ENCODE measurements around the gene ARHGAP32.

ARHGAP32 gene

GRCh38 chr11:129089279-129089678, 102.8 kb downstream of the ARHGAP32 start:
- TF ChIP-seq, protein P1, sequence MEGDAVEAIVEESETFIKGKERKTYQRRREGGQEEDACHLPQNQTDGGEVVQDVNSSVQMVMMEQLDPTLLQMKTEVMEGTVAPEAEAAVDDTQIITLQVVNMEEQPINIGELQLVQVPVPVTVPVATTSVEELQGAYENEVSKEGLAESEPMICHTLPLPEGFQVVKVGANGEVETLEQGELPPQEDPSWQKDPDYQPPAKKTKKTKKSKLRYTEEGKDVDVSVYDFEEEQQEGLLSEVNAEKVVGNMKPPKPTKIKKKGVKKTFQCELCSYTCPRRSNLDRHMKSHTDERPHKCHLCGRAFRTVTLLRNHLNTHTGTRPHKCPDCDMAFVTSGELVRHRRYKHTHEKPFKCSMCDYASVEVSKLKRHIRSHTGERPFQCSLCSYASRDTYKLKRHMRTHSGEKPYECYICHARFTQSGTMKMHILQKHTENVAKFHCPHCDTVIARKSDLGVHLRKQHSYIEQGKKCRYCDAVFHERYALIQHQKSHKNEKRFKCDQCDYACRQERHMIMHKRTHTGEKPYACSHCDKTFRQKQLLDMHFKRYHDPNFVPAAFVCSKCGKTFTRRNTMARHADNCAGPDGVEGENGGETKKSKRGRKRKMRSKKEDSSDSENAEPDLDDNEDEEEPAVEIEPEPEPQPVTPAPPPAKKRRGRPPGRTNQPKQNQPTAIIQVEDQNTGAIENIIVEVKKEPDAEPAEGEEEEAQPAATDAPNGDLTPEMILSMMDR (IDR thresholded peaks at IDR 0.05), result no peak
- no peak overlapping the region for H3K27ac ChIP-seq
- no peak for DNase-seq (ENCODE audit: low spot score)
- no peak overlapping the region for H3K4me3 ChIP-seq

GRCh38 chr11:129086976-129087375, 105.1 kb downstream of the ARHGAP32 start:
- no peak overlapping the region for H3K27ac ChIP-seq
- no peak overlapping the region for H3K4me3 ChIP-seq
- TF ChIP-seq, protein P1 (IDR thresholded peaks at IDR 0.05), result no peak
- DNase-seq (ENCODE audit: low spot score), result no peak

DNA sequence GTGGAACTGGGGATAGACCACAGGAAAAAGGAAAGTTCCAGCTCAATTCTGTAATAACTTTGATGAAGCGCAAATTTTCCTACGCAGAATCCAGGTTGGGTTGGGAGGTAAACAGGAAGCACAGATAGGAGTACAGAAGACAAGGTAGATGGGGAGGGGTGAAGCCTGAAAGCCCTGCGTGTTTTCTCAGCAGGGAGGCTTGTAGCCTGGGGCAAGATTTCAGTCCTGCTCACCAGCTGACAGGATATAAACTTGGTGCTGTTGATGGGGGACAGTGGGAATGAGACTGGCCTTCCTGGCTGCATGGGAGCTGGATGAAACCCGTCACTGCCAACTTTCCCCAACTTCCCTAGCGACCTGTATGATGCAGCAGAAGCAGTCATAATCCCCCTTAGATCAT, 114.9 kb downstream of the ARHGAP32 start:
- no peak for DNase-seq (ENCODE audit: low spot score)
- Histone ChIP-seq H3K27ac (no peak overlapping the region), H3K4me3 (no peak overlapping the region)
- TF ChIP-seq, protein P1 (IDR thresholded peaks at IDR 0.05), result no peak

- no peak overlapping the region for H3K4me3 ChIP-seq
- no peak overlapping the region for H3K27ac ChIP-seq
- DNase-seq (ENCODE audit: low spot score), result no peak
- TF ChIP-seq, protein P1 (IDR thresholded peaks at IDR 0.05), result no peak
Observed at GRCh38 chr11:129075757-129076156, 116.4 kb downstream of the ARHGAP32 start.

DNA sequence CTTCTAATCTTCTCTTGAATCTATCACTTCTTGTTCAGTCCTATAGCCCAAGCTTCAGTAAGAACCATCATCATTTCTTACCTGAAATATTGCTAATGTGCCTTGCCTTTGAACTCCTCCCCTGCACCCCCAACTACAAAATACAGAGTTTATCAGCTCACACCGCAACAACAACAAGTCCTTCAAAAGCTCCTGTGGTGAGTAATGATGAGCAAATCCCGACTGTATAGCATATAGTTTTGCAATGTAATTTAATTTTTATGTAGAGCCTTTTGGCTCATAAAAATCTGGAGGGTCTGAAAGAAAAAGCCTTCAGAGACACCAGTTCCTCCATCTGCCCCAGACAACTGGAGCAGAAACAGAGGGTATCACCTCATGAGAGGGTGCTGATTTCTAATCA, 124.7 kb downstream of the ARHGAP32 start:
- TF ChIP-seq, protein P1 (IDR thresholded peaks at IDR 0.05), result no peak
- H3K4me3 ChIP-seq, result no peak overlapping the region
- no peak overlapping the region for H3K27ac ChIP-seq
- DNase-seq (ENCODE audit: low spot score), result no peak

DNA sequence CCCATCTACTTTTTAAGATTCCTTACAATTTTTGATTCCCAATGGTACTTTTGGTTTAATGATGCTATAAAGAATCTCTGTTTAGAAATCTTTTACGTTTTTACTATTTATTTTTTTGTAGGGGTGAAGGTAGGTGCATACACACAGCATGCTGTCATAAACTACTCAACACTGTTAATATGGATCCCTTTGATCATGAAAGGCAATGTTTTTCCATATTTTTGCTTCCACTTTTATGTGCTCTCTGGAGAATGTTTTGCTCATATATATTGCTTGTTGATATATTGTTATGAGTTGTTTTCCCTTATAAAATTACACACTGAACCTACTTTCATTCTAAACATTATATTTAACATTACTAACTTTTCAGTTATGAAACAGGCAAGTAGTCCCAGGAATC, 125.9 kb downstream of the ARHGAP32 start:
- TF ChIP-seq, protein P1 (IDR thresholded peaks at IDR 0.05), result no peak
- H3K4me3 ChIP-seq, result no peak overlapping the region
- H3K27ac ChIP-seq, result no peak overlapping the region
- DNase-seq (ENCODE audit: low spot score), result no peak

GRCh38 chr11:129063118-129063517, 129.0 kb downstream of the ARHGAP32 start:
- Histone ChIP-seq H3K4me3 (no peak overlapping the region), H3K27ac (no peak overlapping the region)
- TF ChIP-seq, protein P1 (IDR thresholded peaks at IDR 0.05), result no peak
- no peak for DNase-seq (ENCODE audit: low spot score)

Measured in coronary artery (tissue), 2 donors.